EH (cell line): ENCODE measurements around the gene HIVEP2.

Source experiments
- DNase-seq: peaks from one replicate; pipeline ENCODE4 v3.0.0-alpha.2; 2015; ENCODE audit warnings: low read depth

Gene HIVEP2

GRCh38 chr6:142857796-142858555 lies 87.0 kb downstream of the HIVEP2 start:
- DNase-seq: no peak

GRCh38 chr6:142857233-142857761 lies 87.7 kb downstream of the HIVEP2 start:
- DNase-seq: no peak

- no peak for DNase-seq
Measured at GRCh38 chr6:142856624-142857232, 88.2 kb downstream of the HIVEP2 start.

- DNase-seq: no peak
Measured at GRCh38 chr6:142855893-142856623, 88.9 kb downstream of the HIVEP2 start.

- peak; percentile 60 for DNase-seq
Measured at GRCh38 chr6:142854589-142855488, 90.1 kb downstream of the HIVEP2 start.

- peak; percentile 43 for DNase-seq
Measured at GRCh38 chr6:142853244-142854180, 91.5 kb downstream of the HIVEP2 start.

- DNase-seq: peak; percentile 41
Measured at GRCh38 chr6:142851601-142852000, 93.4 kb downstream of the HIVEP2 start.

- peak; percentile 73 for DNase-seq
Measured at GRCh38 chr6:142850679-142851423, 94.1 kb downstream of the HIVEP2 start.

GRCh38 chr6:142848976-142849375 lies 96.0 kb downstream of the HIVEP2 start:
- DNase-seq: no peak

- no peak for DNase-seq
Measured at GRCh38 chr6:142848156-142848555, 96.8 kb downstream of the HIVEP2 start.

- DNase-seq: peak; percentile 95
Measured at GRCh38 chr6:142846883-142847287, 98.1 kb downstream of the HIVEP2 start.

- DNase-seq: peak; percentile 63
Measured at GRCh38 chr6:142846459-142846831, 98.5 kb downstream of the HIVEP2 start.

GRCh38 chr6:142845624-142846458 lies 99.1 kb downstream of the HIVEP2 start:
- peak; percentile 96 for DNase-seq

GRCh38 chr6:142845143-142845571 lies 99.8 kb downstream of the HIVEP2 start:
- no peak for DNase-seq

- DNase-seq: peak; percentile 31
Measured at GRCh38 chr6:142844065-142844755, 100.8 kb downstream of the HIVEP2 start.

GRCh38 chr6:142843361-142843760 lies 101.6 kb downstream of the HIVEP2 start:
- DNase-seq: no peak

- DNase-seq: peak; percentile 81
Measured at GRCh38 chr6:142842418-142843261, 102.3 kb downstream of the HIVEP2 start.
